ENCODE data around the gene NDOR1.

NDOR1 gene

DNA sequence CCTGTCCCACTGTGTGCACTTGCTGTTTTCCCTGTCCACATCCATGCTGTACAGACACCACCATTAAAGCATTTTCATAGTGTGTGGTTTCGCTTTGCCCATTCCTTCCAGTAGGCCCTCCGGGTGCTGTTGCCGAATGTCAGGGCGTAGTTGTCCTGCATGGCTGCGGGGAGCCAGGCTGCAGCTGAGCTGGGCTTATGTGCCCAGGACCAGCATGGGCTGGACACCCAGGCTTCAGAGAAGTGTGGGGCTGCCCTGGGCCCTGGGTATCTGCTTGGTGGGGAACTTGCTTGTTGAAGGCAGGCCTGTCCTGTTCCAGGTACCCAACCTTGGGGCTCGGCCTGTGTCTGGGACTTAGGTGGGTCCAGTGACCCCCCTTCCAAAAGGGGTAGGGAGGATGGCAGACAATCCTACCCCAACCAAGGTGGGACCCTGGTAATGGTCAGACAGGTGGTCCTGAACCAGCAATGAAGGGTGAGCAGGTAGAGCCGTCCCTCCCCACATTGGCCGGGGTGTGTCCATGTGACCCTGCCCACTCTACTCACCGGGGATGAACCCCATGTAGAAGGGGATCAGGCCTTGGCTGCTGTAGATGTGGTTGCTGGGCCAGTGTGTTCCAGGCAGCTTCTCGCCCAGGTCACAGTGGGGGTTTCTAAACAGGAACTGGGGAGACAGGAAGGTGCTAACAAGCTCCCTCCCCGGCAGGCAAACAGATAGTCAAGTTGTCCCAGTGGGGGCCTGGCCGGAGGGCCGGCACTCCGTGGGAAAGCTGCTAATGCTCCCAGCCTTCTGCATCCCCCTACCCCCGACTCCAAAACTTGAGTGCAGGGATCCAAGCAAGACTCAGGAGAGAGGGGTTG is 38.4 kb downstream of the NDOR1 start:
- no peak overlapping the region for H3K4me3 ChIP-seq (ENCODE audit: low read length)
- TF ChIP-seq, protein P1, sequence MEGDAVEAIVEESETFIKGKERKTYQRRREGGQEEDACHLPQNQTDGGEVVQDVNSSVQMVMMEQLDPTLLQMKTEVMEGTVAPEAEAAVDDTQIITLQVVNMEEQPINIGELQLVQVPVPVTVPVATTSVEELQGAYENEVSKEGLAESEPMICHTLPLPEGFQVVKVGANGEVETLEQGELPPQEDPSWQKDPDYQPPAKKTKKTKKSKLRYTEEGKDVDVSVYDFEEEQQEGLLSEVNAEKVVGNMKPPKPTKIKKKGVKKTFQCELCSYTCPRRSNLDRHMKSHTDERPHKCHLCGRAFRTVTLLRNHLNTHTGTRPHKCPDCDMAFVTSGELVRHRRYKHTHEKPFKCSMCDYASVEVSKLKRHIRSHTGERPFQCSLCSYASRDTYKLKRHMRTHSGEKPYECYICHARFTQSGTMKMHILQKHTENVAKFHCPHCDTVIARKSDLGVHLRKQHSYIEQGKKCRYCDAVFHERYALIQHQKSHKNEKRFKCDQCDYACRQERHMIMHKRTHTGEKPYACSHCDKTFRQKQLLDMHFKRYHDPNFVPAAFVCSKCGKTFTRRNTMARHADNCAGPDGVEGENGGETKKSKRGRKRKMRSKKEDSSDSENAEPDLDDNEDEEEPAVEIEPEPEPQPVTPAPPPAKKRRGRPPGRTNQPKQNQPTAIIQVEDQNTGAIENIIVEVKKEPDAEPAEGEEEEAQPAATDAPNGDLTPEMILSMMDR (IDR thresholded peaks at IDR 0.05; ENCODE audit: insufficient read depth, low read depth, low read length, missing control alignments) = peak; percentile 13
- peak; percentile 36 for DNase-seq (ENCODE audit: low read depth)

DNA sequence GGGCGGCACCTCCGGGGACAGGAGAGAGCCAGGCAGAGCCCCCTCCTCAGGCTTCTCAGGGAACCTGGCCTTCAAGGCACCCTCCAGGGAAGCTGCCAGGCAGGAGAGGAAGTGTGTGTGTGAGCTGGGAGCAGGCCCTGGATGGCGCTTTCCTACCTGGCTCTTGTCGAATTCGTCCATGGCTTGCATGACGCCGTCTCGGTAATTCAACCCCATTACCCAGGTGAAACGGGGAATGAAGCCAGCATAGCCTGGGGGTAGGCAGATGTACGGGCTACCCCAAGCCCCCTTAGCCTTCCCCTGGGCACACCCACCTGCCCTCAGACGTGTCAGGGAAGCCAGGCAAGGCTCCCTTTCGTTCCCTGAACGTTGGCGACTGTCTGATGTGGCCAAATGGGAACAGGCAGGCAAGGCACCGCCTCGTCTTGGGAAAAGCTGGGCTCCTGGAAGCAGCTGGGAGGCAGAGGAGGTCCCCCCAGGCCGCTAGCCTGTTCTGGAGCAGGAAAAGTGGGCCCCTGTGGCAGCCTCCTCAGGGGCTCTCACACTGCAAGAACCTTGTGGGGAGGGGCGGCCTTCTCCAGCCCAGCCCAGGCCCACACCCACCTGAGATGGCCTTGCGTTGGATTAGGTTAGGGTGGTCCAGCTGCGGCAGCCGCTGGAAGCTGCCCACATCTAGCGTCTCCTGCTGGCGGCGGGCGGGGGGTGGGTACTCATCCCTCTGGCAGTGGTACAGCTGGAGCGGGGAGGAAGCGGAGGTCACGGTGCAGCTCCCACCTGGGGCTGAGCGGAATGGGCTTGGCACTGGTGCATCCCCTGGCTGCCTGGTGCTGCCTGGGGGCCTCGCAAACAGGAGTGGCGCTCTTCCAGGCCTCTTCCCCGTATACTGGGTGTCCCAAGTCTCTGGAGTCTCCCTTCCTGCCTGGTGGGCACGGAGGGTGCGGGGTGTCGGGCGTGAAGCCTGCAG is 39.3 kb downstream of the NDOR1 start:
- DNase-seq (ENCODE audit: low read depth) = peak; percentile 54
- TF ChIP-seq, protein P1 (IDR thresholded peaks at IDR 0.05; ENCODE audit: insufficient read depth, low read depth, low read length, missing control alignments) = peak; percentile 12
- no peak overlapping the region for H3K4me3 ChIP-seq (ENCODE audit: low read length)

DNA sequence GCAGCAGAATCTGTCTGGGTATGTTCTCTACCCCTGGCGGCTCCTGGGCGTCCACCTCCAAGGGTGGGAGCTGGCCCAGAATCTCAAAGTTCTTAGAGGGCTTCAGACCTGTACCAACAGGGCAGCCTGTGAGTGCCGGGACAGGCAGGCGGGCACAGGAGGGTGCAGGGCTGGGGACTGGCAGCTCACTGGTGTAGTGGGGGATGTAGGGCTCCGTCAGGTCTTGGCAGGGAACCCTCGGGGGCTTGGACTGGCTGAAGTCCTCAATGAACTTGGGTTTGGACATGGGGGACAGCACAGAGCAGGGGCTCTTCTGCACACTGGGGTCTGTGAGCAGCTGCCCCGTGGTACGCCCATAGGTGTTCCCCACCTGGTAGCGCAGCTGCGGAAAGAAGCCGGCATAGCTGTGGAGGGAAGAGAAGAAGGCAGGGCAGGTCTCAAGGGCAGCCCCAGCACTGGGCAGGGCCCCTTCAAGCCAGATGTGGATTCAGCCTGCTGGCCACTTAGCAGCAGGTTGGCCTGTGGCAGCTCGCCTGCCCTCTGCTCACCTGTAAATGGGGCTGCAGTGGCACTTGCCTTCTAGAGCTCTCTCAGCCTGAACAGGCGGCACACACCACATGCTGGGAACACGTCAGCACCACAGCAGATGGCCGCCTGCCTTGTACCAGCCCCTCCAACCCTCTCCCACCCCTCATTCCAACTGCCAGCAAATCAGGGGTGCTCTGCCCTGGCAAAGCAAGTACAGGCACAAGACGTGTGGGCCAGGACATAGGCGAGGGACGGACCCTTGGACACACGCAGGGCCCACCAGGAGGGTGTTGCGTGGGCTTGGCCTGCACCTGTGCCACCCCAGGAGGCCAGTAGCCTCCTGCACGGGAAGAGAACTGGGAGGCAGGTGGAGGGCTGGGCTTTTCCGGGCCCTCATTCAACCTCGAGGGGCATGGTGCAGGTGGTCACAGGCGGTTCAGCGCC is 40.2 kb downstream of the NDOR1 start:
- no peak overlapping the region for H3K4me3 ChIP-seq (ENCODE audit: low read length)
- TF ChIP-seq, protein P1 (IDR thresholded peaks at IDR 0.05; ENCODE audit: insufficient read depth, low read depth, low read length, missing control alignments) = no peak
- no peak for DNase-seq (ENCODE audit: low read depth)

DNA sequence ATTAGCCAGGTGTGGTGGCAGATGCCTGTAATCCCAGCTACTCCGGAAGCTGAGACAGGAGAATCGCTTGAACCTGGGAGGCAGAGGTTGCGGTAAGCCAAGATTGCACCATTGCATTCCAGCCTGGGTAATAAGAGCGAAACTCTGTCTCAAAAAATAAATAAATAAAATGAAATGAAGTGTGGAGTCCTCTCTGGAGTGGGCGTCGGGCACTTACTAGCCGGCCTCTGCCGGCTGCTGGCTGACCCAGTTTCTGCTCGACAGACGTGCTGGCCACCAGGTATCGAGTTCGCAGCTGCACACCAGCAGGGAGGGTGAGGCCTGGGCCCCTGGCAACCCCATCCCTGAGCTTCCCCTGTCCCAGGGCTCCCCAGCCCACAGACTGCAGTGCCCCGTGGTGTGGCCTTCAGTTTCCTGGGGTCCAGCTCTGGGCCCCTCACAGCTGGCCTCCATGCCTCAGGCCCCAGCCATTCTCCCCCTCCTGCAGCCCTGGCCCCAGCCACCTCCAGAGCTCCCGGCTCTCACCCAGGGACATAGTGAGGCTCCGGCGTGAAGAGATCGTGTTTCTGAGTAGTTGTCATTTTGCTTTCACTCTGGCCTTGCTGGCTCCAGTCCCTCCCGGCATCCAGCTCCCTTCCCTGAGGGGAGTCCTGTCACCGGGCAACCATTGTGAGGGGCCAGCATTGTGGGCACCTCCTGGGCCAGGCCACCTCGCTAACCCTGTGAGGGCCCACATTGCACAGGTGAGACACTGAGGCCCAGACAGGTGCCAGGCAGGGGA is 41.8 kb downstream of the NDOR1 start:
- TF ChIP-seq, protein P1 (IDR thresholded peaks at IDR 0.05; ENCODE audit: insufficient read depth, low read depth, low read length, missing control alignments) = no peak
- H3K4me3 ChIP-seq (ENCODE audit: low read length) = no peak overlapping the region
- DNase-seq (ENCODE audit: low read depth) = no peak

DNA sequence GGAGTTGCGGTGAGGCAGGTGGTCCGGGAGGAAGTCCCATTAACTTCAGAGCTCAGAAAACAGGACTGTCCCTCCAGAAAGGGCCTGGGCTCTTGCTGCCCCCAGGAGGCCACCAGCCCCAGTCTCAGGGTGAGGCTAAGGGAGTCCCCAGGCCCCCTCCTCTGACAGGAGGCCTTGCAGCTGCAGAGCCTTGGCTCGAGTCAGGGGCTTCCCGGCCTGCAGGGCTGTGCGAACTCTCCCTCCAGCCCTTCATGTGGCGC is 42.3 kb downstream of the NDOR1 start:
- H3K4me3 ChIP-seq (ENCODE audit: low read length) = no peak overlapping the region
- TF ChIP-seq, protein P1 (IDR thresholded peaks at IDR 0.05; ENCODE audit: insufficient read depth, low read depth, low read length, missing control alignments) = no peak
- no peak for DNase-seq (ENCODE audit: low read depth)

Measured in epithelial cell of esophagus (primary cell).